Nephron (organoid): ENCODE data around the gene MID1.

ENCODE experiments used
- H3K27ac Mint-ChIP-seq, 3 experiments: 2 replicates each; pipeline ENCODE4 v1.8.0; 2020; ENCODE audit warnings: mixed read lengths in 3 of 3, mild to moderate bottlenecking in 2 of 3, moderate library complexity in 1 of 3
- H3K27me3 Mint-ChIP-seq: 2 replicates; pipeline ENCODE4 v1.8.0; 2021; ENCODE audit warnings: low read depth, mild to moderate bottlenecking, moderate library complexity, mixed read lengths
- H3K36me3 Mint-ChIP-seq: 2 replicates; pipeline ENCODE4 v1.8.0; 2020; ENCODE audit warnings: low read depth, mixed read lengths
- H3K4me1 Mint-ChIP-seq: 2 replicates; pipeline ENCODE4 v1.8.0; 2020; ENCODE audit warnings: mixed read lengths
- H3K4me3 Mint-ChIP-seq, 3 experiments: 2 replicates each; pipeline ENCODE4 v1.8.0; 2020; ENCODE audit warnings: mild to moderate bottlenecking in 3 of 3, mixed read lengths in 3 of 3, moderate library complexity in 2 of 3
- H3K9me3 Mint-ChIP-seq: 2 replicates; pipeline ENCODE4 v1.8.0; 2020; ENCODE audit warnings: mixed read lengths
- TF ChIP-seq, protein P1 (sequence below), 3 experiments: fragments of 200-600 bp; sonication (generic); IDR thresholded peaks; one replicate each; pipeline ENCODE4 v1.5.0; 2021; ENCODE audit warnings: antibody characterized with exemption in 3 of 3; ENCODE audit not compliant: unreplicated experiment in 3 of 3

The MID1 gene, protein sequence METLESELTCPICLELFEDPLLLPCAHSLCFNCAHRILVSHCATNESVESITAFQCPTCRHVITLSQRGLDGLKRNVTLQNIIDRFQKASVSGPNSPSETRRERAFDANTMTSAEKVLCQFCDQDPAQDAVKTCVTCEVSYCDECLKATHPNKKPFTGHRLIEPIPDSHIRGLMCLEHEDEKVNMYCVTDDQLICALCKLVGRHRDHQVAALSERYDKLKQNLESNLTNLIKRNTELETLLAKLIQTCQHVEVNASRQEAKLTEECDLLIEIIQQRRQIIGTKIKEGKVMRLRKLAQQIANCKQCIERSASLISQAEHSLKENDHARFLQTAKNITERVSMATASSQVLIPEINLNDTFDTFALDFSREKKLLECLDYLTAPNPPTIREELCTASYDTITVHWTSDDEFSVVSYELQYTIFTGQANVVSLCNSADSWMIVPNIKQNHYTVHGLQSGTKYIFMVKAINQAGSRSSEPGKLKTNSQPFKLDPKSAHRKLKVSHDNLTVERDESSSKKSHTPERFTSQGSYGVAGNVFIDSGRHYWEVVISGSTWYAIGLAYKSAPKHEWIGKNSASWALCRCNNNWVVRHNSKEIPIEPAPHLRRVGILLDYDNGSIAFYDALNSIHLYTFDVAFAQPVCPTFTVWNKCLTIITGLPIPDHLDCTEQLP

DNA sequence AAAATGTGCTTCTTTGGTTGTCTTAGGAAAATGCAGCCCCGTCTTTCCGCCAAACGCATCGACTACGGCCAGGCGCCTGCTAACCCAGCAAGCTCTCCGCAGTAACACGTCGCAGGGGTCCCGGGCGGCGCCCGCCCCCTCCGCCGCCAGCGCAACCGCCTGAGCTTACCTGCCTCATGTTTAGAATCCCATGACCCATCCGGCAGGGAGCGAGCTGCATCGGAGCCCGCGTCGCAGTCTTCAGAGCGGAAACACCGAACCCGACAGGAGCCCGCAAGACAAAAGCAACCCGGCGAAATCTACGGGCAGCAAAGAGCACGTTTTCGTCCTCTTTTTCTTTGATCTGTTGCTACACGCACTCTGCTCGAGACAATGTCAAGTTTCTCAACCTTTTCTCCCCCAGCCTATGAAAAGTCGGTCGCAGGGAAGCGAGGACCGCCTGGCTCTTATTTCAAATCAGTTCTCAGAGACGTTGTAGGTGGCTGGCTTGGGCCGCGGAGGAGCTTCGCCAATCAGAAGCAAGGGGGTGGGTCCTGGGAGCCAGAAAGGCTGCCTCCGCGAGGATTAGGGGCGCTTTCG, at the start of gene MID1:
Gene MID1 (minus strand): TSS at position 465 of the 579 bp plus-strand sequence. CDS start 53,038 bp downstream, outside the sequence.
- H3K27ac Mint-ChIP-seq, result peak within 1 kb of the TSS; percentile 89 to 91 (median 90)
- H3K9me3 Mint-ChIP-seq, result no peaks in the 10 kb centered on the region
- H3K36me3 Mint-ChIP-seq, result no peaks in the 10 kb centered on the region
- TF ChIP-seq, protein P1, sequence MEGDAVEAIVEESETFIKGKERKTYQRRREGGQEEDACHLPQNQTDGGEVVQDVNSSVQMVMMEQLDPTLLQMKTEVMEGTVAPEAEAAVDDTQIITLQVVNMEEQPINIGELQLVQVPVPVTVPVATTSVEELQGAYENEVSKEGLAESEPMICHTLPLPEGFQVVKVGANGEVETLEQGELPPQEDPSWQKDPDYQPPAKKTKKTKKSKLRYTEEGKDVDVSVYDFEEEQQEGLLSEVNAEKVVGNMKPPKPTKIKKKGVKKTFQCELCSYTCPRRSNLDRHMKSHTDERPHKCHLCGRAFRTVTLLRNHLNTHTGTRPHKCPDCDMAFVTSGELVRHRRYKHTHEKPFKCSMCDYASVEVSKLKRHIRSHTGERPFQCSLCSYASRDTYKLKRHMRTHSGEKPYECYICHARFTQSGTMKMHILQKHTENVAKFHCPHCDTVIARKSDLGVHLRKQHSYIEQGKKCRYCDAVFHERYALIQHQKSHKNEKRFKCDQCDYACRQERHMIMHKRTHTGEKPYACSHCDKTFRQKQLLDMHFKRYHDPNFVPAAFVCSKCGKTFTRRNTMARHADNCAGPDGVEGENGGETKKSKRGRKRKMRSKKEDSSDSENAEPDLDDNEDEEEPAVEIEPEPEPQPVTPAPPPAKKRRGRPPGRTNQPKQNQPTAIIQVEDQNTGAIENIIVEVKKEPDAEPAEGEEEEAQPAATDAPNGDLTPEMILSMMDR (IDR thresholded peaks at IDR 0.05; ENCODE audit: unreplicated experiment in 3 of 3), result no peak
- H3K4me3 Mint-ChIP-seq, result peak within 1 kb of the TSS; percentile 87 to 97 (median 96)
- no peaks in the 10 kb centered on the region for H3K27me3 Mint-ChIP-seq
- peaks cover 57% of the 10 kb centered on the region for H3K4me1 Mint-ChIP-seq

DNA sequence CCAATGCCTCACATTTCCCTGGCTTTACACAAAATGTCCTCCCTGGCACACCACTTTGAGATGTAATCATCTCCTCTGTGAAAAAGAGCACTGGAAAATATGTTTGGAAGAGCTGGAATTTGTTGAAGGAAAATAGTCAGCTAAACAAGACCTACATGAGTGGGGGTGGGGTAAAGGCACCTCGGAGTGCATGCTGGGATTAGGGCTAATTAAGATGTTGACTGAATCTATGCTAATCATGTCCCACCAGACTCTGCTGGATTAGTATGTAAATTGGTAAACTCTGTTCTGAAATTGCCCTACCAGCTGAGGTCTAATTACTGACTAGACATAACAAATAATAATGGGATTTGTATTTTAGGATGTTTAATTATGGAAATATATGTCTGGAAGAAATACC, 46.8 kb upstream of the MID1 start:
- Mint-ChIP-seq H3K27me3 (no peaks in the 10 kb centered on the region), H3K4me1 (peaks cover 7% of the 10 kb centered on the region), H3K36me3 (no peaks in the 10 kb centered on the region), H3K9me3 (peaks cover 2% of the 10 kb centered on the region), H3K27ac (no peak overlapping the region), H3K4me3 (no peak overlapping the region)
- TF ChIP-seq, protein P1 (IDR thresholded peaks at IDR 0.05; ENCODE audit: unreplicated experiment in 3 of 3), result no peak

DNA sequence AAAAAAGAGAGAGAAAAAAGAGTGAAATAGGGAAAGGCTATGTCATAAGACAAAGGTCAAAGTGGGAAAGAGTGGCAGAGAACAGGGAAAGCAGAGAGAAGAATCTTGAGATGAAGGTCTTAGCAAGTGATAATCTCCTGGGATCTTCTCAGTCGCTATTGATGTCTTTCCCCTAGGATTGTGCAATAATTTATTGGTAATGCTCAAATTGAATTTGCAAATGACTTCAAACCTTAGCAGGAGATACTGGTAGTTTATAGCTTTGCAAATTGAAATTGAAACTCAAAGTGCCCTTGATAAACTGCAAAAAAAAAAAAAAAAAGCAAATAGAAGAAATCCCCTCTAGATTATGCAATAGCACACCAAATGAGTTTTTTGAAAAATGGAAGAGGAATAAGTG, 45.7 kb upstream of the MID1 start:
- no peaks in the 10 kb centered on the region for H3K36me3 Mint-ChIP-seq
- TF ChIP-seq, protein P1 (IDR thresholded peaks at IDR 0.05; ENCODE audit: unreplicated experiment in 3 of 3), result no peak
- peaks cover 7% of the 10 kb centered on the region for H3K4me1 Mint-ChIP-seq
- no peak overlapping the region for H3K4me3 Mint-ChIP-seq
- no peak overlapping the region for H3K27ac Mint-ChIP-seq
- H3K27me3 Mint-ChIP-seq, result no peaks in the 10 kb centered on the region
- peaks cover 2% of the 10 kb centered on the region for H3K9me3 Mint-ChIP-seq

DNA sequence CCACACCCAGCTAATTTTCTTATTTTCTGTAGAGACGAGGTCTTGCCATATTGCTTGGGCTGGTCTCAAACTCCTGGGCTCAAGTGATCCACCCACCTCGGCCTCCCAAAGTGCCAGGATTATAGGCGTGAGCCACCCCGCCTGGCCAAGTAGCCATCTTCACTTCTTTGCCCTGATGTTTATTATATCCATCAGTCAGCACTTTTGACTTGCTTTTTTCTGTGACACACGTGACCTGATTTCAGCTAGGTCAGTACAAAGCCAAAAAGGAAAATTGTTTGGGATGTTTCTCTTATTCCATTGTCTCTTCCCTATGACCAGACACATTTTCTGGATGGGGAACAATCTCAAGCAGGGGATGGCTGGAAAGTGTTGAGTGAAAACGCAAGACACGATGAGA, 45.3 kb upstream of the MID1 start:
- Mint-ChIP-seq H3K9me3 (peaks cover 2% of the 10 kb centered on the region), H3K36me3 (no peaks in the 10 kb centered on the region), H3K4me3 (no peak overlapping the region), H3K27ac (no peak overlapping the region), H3K4me1 (peaks cover 7% of the 10 kb centered on the region), H3K27me3 (no peaks in the 10 kb centered on the region)
- TF ChIP-seq, protein P1 (IDR thresholded peaks at IDR 0.05; ENCODE audit: unreplicated experiment in 3 of 3), result no peak

DNA sequence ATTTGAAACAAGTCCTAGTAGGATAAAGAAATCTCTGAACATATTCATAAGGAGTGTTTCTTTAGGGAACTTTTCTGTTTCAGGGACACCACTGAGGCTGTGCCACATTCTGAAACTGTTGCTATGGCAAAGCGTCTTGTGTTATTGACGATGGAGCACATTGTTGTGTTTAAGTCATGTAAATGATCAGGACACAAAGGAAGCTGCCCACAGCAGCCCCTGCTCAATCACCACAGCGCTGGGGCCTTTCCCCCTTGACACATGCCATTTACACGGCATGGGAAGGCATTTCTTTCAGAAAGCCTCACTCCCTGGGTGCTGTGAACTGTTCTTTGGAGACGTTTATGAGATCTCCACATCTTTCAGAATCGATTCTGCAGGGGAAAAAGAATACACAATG, 39.8 kb upstream of the MID1 start:
- peaks cover 12% of the 10 kb centered on the region for H3K4me1 Mint-ChIP-seq
- no peaks in the 10 kb centered on the region for H3K36me3 Mint-ChIP-seq
- no peak overlapping the region for H3K27ac Mint-ChIP-seq
- TF ChIP-seq, protein P1 (IDR thresholded peaks at IDR 0.05; ENCODE audit: unreplicated experiment in 3 of 3), result no peak
- no peak overlapping the region for H3K4me3 Mint-ChIP-seq
- H3K9me3 Mint-ChIP-seq, result peaks cover 10% of the 10 kb centered on the region
- H3K27me3 Mint-ChIP-seq, result no peaks in the 10 kb centered on the region
